Activated CD8-positive, alpha-beta memory T cell treated with anti-CD3 and anti-CD28 coated beads, Interleukin-2, amount 50 U/mL, for 24 hours (primary cell): ENCODE data around the gene BAIAP2L2.
"Not testable (repeated sequence)": the region's sequence is repeated elsewhere in the genome, so short reads cannot be mapped to it uniquely, and the experiment has no call there.

Experiments used
- DNase-seq: peaks from one replicate; pipeline ENCODE4 v3.0.0-alpha.2; 2020; ENCODE audit errors: extremely low read depth

The BAIAP2L2 gene

GRCh38 chr22:38129021-38129420, 18.5 kb upstream of the BAIAP2L2 start:
- no peak for DNase-seq

DNA sequence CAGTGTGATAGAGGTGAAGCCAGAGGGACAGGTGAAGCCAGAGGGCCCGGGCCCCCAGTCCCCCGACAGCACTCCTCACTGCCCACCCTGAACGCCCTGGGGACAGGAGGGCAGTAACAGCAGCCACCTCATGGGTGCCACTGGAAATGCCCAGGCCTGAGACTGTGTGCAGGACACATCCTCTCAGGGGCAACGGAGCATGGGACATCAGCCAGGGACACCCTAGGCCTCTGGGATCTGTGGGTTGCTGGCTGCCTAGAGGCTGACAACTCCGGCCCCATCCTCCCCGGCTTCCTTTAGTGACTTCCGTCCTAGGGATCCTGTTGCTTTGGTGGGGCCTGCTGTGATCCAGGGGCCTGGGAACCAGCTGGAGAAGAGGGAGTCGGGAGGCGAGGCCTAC, 17.4 kb upstream of the BAIAP2L2 start:
- DNase-seq, result no peak

GRCh38 chr22:38126928-38127668, 16.6 kb upstream of the BAIAP2L2 start:
- no peak for DNase-seq

GRCh38 chr22:38125751-38126201, 15.3 kb upstream of the BAIAP2L2 start:
- no peak for DNase-seq

DNA sequence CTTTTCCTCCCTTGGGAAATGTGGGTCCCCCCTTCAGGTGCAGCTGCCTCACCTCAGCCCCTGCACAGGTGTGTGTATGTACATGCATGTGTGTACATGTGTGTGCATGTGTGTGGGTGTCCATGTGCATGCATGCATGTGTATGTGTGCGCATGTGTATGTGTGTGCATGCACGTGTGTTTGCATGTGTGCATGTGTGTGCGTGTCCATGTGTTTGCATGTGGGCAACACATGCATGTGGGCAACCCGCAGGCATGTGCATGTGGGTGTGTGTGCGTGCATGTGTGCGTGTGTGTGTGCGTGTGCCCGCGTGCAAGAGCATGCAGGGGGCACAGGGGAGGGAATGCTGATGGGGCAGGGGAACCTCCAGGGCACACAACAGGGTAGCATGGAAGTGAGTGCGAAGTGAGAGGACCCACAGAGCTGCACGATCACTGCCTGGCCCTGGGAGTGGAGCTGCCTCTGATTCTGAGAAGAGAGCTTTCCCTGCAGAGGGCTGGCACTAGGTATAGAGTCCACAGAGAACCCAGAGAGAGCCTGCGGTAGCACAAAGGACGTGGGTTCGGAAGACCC, 14.6 kb upstream of the BAIAP2L2 start:
- no peak for DNase-seq

DNA sequence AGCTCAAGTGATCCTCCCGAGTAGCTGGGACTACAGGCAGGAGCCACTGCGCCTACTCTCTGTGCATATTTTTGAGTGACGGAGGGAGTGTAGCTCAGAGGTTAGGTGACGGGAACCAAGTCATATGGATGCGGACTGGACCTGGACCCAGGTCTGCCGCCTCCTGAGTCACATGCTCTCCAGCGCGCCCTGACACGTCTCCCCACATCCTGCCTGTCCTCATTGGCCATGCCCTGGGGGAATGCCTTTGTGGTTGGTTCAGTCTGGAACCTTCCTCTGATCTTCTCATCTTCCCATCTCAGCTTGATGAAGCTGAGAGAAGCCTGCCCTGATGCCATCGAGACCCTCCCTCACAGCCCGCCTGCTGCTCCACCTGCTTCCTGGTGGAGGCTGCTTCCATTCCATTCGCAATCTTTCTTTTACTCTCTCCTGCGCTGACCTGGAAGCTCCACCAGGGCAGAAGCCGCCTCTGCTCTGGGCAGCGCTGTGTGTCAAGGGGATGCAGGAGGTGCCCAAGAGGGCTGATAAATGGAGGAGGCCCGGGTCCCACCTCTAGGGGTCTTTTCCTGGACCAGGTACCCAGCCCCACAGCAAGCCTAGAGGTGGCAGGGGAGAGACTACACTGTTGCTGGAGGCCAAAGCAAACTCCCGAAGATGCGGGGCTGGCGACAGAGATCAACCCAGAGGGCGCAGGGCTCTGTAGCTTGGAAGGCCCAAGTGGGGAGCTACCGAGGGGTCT, 13.9 kb upstream of the BAIAP2L2 start:
- DNase-seq, result no peak

DNA sequence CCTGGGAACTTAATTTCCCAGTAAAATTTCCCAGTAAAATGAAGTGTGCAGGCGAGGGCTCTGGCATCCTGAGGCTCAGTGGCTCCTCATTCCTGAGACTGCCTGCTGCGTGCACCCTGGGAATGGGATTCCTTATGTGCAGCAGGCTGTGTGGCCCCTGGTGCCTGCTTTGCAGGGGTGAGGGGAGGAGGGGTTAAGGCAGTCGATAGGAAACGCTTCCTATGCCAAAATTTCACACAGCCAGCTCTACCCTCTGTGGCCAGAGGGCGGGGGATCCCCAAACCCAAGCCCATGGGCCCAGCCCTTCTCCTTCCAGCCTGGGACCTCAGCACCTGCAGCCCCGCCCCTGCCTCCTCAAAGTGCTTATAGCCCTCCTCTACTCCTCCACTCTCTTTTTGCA, 12.1 kb upstream of the BAIAP2L2 start:
- no peak for DNase-seq

GRCh38 chr22:38120359-38121110, 10.1 kb upstream of the BAIAP2L2 start:
- DNase-seq, result no peak

DNA sequence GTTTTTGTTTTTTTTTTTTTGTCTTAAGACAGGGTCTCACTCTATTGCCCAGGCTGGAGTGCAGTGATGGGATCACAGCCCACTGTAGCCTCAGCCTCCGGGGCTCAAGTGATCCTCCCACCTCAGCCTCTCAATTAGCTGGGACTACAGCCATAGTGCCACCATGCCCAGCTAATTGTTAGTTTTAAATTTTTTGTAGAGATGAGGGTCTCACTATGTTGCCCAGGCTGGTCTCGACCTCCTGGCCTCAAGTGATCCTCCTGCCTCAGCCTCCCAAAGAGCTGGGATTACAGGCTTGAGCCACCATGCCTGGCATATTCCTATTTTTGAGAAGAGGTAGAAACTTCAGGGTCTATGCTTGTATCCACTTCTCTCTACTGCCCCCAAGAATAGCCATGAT, 8.3 kb upstream of the BAIAP2L2 start:
- not testable (repeated sequence) for DNase-seq

DNA sequence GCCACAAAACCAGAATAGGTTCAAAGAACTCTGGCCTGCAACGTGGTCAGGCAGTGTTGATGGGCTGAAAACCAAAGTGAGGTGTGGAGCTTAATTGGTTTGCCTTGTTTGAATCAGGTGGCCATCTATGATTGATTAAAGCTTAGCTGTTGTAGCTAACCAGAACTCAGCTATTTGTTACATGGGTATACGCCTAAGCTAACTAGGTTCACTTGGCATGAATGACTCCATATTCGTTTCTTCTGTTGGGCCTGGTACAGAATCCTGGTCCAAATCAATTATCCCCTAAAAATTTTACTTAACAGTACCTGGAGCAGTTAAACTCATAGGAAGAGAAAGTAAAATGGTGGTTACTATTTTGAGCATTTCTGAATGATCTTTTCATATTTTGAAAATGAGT, 7.7 kb upstream of the BAIAP2L2 start:
- no peak for DNase-seq

DNA sequence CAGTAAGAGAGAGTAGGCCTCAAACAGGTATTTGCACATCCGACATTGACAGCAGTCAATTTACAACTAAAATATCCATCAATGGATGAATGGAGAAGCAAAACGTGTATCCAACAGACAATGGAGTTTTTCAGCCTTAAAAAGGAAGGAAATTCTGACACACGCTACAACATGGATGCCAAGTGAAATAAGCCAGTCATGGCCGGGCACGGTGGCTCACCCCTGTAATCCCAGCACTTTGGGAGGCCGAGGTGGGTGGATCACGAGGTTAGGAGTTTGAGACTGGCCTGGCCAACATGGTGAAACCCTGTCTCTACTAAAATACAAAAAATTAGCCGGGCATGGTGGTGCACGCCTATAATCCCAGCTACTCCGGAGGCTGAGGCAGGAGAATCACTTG, 7.1 kb upstream of the BAIAP2L2 start:
- not testable (repeated sequence) for DNase-seq

GRCh38 chr22:38115423-38116205, 5.1 kb upstream of the BAIAP2L2 start:
- no peak for DNase-seq

DNA sequence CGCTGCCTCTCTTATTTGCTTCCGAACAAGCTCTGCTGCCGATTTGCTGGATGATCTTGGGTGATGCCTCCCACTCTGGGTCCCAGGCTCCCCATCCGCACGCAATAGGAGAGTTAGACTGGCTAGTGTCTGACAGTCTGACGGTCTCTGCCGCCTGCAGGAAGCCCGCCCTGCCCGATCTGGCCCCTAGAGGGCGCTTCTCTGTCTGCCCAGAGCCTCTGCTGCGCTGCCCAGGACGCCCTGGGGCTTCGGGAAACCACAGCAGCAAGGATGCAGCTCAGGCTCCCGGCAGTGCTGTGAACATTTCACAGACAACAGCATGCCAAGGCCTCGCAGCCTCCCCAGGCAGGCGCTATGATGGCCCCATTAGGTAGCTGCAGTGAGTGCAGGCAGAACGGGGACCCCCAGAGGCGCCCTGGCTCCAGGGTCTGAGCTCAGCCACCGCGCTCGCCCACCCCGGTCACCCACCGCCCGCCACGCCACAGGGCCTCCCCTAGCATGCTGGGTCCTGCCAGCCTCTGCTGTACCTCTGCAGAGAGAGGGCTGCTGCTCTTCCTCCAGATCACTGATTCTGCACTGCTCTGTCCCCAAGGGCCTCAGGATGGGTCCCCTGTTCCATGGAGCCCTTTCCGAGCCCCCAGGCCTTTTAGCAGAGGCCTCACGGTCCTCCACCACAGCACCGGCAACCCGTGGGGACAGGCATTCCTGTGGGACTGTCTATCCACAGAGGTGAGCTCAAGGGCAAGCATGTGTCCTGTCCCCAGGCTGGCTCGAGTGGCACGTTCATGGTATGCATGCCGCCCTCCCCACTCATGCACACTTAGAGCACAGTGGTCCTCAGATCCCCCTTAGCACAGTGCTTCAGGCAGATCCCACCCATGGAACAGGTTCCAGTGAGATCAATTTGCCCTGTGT, 4.3 kb upstream of the BAIAP2L2 start:
- DNase-seq, result peak; percentile 45

- DNase-seq, result no peak
Measured at GRCh38 chr22:38112381-38112780, 1.9 kb upstream of the BAIAP2L2 start.

DNA sequence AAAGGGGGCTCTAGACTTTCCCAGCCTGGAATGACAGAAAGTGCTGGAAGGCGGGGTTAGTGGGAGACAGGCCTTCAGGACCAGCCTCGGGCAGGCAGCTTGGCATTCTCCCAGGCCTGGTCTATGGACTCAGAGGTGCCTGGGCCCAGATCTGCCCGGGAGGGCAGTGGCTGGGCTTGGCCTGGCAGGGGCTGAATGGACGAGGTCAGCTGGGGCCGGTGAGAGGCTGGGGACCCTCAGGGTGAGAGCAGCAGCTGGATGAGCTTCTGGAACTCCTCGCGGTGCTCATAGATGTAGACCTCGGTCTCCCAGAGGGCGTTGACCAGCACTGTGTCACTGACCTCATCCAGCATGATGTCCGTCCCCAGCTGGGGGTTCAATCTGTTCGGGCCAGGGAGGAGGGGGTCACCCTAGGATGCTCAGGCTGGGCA, 1.5 kb upstream of the BAIAP2L2 start:
- no peak for DNase-seq

DNA sequence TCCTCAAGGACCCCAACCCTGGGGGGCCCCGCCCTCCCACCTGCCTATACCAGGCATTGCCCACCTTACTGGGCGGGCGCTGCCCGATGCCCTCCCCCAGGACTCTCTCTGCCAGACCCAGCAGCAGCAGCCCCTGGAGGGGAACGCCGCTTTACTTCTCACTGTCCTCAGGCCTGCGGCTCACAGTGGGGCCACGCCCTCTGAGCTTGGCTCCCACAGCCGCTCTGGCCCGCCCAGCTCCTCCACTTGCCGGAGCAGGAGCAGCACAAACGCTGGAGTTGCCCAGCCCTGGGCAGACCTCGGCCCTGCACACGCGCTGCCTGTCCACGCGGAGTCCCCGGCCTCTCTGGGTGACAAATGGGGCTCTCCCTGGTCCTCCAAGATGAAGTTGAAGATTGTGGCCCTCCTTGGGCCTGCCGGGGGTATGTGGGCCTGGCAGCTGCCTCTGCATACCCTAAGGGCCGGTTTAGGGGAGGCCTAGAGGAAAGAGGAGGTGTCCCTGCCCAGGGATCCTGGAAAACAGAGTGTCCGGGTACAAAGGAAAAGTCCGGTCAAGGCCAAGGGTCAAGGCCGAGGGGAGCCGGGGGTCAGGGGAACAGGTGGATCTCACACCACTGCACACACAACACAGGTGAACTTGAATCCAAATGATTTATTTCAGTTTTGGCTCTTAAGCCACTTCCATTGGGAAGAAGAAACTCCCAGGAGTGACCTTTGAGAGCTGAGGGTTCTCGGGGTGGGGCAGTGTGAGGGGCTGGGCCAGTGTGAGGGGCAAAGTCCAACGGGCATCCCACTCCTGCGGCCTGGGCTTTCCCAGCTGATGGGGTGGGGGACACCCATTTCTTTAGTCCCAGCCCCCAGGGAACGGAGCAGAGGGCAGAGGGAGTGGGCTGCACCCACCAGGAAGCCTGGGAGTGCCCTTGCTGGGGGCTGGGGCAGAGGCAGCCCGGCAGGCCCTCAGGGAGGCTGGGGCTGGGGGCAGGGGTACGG, 674 bp upstream of the BAIAP2L2 start:
- no peak for DNase-seq

GRCh38 chr22:38109371-38110001, 998 bp downstream of the BAIAP2L2 start:
- DNase-seq, result no peak

- DNase-seq, result no peak
Measured at GRCh38 chr22:38108561-38109319, 1.7 kb downstream of the BAIAP2L2 start.
